ENCODE measurements around the gene BCL11B.

The BCL11B gene

DNA sequence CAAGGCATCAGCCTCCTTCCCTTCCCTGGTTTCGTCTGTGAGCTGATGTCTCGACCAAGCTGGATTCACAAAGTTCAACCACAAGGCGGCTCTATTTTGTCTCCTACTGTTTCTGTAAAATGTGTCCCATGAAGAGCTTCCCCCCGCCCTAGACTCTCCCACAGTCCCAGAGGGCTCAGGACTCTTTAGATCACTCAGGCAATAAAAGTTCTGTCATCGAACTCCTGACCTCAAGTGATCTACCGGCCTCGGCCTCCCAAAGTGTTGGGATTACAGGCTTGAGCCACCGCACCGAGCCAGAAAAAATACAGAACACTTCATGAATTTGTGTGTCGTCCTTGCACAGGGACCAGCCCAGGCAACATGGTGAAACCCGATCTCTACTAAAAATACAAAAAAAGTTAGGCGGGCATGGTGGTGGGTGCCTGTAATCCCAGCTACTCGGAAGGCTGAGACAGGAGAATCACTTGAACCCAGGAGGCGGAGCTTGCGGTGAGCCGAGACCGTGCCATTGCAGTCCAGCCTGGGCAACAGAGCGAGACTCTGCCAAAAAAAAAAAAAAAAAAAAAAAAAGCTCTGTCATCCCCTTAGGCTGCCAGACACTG lies 149.4 kb downstream of the BCL11B start:
- TF ChIP-seq, protein P1, sequence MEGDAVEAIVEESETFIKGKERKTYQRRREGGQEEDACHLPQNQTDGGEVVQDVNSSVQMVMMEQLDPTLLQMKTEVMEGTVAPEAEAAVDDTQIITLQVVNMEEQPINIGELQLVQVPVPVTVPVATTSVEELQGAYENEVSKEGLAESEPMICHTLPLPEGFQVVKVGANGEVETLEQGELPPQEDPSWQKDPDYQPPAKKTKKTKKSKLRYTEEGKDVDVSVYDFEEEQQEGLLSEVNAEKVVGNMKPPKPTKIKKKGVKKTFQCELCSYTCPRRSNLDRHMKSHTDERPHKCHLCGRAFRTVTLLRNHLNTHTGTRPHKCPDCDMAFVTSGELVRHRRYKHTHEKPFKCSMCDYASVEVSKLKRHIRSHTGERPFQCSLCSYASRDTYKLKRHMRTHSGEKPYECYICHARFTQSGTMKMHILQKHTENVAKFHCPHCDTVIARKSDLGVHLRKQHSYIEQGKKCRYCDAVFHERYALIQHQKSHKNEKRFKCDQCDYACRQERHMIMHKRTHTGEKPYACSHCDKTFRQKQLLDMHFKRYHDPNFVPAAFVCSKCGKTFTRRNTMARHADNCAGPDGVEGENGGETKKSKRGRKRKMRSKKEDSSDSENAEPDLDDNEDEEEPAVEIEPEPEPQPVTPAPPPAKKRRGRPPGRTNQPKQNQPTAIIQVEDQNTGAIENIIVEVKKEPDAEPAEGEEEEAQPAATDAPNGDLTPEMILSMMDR (conservative IDR thresholded peaks at IDR 0.05; ENCODE audit: low read depth) = no peak
- POLR2A ChIA-PET (ENCODE audit: low non-redundant PET) = no interaction called here
- CTCF ChIA-PET = interaction anchor here (0.5 kb wide), 1 partner anchor 363 kb away, joined by 4 read pairs; no protein-coding TSS in a partner anchor
- DNase-seq (ENCODE audit: low spot score) = no peak
- no peak overlapping the region for H3K27ac ChIP-seq

GRCh38 chr14:99121319-99121875 lies 150.6 kb downstream of the BCL11B start:
- TF ChIP-seq, protein P1 (conservative IDR thresholded peaks at IDR 0.05; ENCODE audit: low read depth) = no peak
- ChIA-PET POLR2A (ENCODE audit: low non-redundant PET) (no interaction called here), CTCF (no interaction called here)
- H3K27ac ChIP-seq = no peak overlapping the region
- no peak for DNase-seq (ENCODE audit: low spot score)

DNA sequence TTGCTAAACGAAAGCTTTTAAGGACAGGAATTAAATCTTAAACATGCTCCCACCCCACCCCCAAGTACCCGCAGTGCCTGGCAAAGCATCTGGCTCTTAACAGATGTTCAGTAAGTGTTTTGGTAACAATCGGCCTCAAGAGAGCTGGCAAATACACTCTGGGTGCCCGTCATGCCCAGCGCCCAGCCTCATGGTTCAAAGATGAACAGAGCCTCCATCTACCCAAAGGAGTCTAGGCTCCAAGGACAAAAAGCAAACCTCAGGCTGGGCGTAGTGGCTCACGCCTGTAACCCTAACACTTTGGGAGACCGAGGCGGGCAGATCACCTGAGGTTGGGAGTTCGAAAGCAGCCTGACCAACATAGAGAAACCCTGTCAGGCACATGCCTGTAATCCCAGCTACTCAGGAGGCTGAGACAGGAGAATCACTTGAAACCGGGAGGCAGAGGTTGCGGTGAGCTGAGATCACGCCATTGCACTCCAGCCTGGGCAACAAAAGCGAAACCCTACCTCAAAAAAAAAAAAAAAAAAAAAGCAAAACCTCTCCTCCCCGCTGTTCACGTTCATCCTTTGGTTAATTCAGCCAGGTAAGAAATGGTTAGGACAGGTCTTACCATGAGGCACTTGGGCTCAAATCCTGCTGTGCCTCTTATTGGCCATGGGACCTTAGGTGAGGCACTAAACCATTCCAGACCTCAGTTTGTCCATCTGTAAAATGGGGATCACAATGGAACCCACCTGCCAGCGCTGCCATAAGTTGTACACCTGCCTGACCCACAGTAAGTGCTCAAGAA lies 151.3 kb downstream of the BCL11B start:
- no peak for DNase-seq (ENCODE audit: low spot score)
- TF ChIP-seq, protein P1 (conservative IDR thresholded peaks at IDR 0.05; ENCODE audit: low read depth) = no peak
- ChIA-PET POLR2A (ENCODE audit: low non-redundant PET) (no interaction called here), CTCF (interaction anchor here (0.7 kb wide), 1 partner anchor 13 kb away, joined by 3 read pairs; no protein-coding TSS in a partner anchor)
- no peak overlapping the region for H3K27ac ChIP-seq

- CTCF ChIA-PET = interaction anchor here (0.7 kb wide), 1 partner anchor 12 kb away, joined by 3 read pairs; no protein-coding TSS in a partner anchor
- H3K27ac ChIP-seq = no peak overlapping the region
- no peak for DNase-seq (ENCODE audit: low spot score)
- POLR2A ChIA-PET (ENCODE audit: low non-redundant PET) = no interaction called here
- TF ChIP-seq, protein P1 (conservative IDR thresholded peaks at IDR 0.05; ENCODE audit: low read depth) = no peak
These were observed 152.2 kb downstream of the BCL11B start for GRCh38 chr14:99119554-99120525.
